ENCODE data around the gene GLB1L.
A peak's percentile ranks its signal among the peaks of the same experiment; 100 is the strongest.
"Not testable (repeated sequence)": the region's sequence is repeated elsewhere in the genome, so short reads cannot be mapped to it uniquely, and the experiment has no call there.

GLB1L gene

GRCh38 chr2:219245148-219245898, at the start of gene GLB1L, which contains the start of gene STK16:
GLB1L (minus strand) TSS chr2:219245444; CDS start chr2:219243573, 1,871 bp downstream.
STK16 (plus strand) TSS chr2:219245479; CDS start chr2:219246000, 521 bp downstream.
- DNase-seq: peak; percentile 78

- DNase-seq: peak; percentile 69
Observed at GRCh38 chr2:219294356-219295351, 49.4 kb upstream of the GLB1L start.

- DNase-seq: no peak
Observed at GRCh38 chr2:219293736-219294231, 48.5 kb upstream of the GLB1L start.

- DNase-seq: no peak
Observed at GRCh38 chr2:219292616-219293015, 47.4 kb upstream of the GLB1L start.

GRCh38 chr2:219291910-219292490, 46.8 kb upstream of the GLB1L start:
- no peak for DNase-seq

- no peak for DNase-seq
Observed at GRCh38 chr2:219291394-219291793, 46.1 kb upstream of the GLB1L start.

GRCh38 chr2:219290381-219291171, 45.3 kb upstream of the GLB1L start:
- no peak for DNase-seq

GRCh38 chr2:219289537-219290361, 44.5 kb upstream of the GLB1L start:
- no peak for DNase-seq

- no peak for DNase-seq
Observed at GRCh38 chr2:219289195-219289536, 43.9 kb upstream of the GLB1L start.

GRCh38 chr2:219287580-219288265, 42.5 kb upstream of the GLB1L start:
- no peak for DNase-seq

- DNase-seq: not testable (repeated sequence)
Observed at GRCh38 chr2:219287116-219287440, 41.8 kb upstream of the GLB1L start.

GRCh38 chr2:219286436-219287115, 41.3 kb upstream of the GLB1L start:
- DNase-seq: no peak

GRCh38 chr2:219285894-219286425, 40.7 kb upstream of the GLB1L start:
- peak; percentile 75 for DNase-seq

GRCh38 chr2:219285373-219285735, 40.1 kb upstream of the GLB1L start:
- no peak for DNase-seq

- DNase-seq: no peak
Observed at GRCh38 chr2:219284501-219285372, 39.5 kb upstream of the GLB1L start.

- no peak for DNase-seq
Observed at GRCh38 chr2:219282943-219283581, 37.8 kb upstream of the GLB1L start.

GRCh38 chr2:219282375-219282774, 37.1 kb upstream of the GLB1L start:
- no peak for DNase-seq

- DNase-seq: no peak
Observed at GRCh38 chr2:219281588-219281987, 36.3 kb upstream of the GLB1L start.

- DNase-seq: no peak
Observed at GRCh38 chr2:219280651-219281050, 35.4 kb upstream of the GLB1L start.

Measured in NCI-H2171 (cell line).